ENCODE measurements around the gene S100A6.

The S100A6 gene

DNA sequence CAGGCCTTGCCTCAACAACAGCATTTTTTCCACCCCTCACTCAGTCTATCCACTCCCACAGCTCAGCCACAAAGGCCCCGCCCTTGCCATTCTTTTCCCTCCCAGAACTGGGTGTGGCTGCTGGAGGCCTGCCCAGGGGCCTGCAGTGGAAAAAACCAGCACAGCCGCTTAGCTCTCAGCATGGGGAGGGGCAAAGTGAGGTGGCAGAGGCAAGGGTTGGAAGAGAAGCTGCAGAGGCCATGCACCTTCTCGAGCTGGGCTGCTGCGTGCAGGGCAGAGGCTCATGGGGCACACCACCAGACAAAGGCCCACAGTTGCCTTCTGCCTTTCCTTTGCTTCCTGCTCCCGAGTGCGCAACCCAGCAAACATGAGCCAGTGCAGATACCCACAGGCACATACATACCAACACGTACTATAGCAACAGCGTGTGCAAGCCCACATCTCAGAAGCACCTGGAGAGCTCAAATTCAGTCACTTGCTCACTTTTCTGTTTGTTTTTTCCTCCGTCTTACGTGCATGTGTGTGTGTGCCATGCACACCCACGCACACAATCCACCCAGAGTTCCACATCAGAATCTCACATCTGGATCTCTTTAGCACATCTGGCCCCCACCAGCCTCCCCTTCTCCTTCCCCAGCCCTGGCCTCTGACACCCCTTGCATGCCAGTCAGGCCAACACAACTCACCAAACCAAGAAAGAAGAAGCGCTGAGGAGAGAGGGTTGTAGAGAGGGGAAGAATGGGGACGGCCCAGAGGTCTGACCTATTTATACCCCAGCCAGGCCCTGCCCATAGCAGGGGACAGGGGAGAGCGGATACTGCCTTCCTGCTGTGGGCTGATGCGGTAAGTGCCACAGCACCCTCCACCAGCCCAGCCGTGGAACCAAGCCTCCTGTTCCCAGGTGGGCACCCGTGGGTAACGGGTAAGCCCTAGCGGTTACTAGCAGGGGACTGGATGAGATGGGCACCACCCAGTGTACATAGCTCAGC lies 9.6 kb upstream of the S100A6 start, which contains the start of gene S100A4:
Gene S100A4 (minus strand): TSS at position 740 of the 989 bp plus-strand sequence. CDS start 1,012 bp downstream, outside the sequence.
- peak; percentile 84 to 87 for DNase-seq (ENCODE audit: low read depth in 2 of 2)

DNA sequence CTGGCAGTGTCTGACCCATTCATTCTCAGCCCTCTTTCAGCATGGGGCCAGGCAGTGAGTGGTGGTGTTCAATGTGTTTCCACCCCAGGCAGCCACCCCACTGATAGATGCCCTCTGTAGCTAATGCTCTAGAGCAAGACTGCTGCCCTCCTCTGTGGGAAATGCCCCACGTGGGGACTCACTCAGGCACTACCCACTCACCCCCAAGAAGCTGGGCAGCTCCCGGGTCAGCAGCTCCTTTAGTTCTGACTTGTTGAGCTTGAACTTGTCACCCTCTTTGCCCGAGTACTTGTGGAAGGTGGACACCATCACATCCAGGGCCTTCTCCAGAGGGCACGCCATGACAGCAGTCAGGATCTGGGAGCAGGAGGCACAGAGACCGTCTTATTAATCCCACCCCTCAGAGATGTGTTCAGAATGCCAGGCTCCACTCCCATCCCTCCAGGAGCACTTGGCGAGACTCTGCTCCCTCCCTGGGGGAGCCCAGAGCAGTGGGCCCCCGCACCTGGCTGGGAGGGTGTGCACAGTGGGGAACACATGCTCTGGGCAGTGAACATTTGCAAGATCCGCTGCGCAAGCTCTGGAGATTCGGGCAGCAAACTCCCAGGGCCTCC lies 8.8 kb upstream of the S100A6 start:
- no peak for DNase-seq (ENCODE audit: low read depth in 2 of 2)

- DNase-seq (ENCODE audit: low read depth in 2 of 2) = no peak
These were observed 7.9 kb upstream of the S100A6 start for GRCh38 chr1:153543736-153544135.

DNA sequence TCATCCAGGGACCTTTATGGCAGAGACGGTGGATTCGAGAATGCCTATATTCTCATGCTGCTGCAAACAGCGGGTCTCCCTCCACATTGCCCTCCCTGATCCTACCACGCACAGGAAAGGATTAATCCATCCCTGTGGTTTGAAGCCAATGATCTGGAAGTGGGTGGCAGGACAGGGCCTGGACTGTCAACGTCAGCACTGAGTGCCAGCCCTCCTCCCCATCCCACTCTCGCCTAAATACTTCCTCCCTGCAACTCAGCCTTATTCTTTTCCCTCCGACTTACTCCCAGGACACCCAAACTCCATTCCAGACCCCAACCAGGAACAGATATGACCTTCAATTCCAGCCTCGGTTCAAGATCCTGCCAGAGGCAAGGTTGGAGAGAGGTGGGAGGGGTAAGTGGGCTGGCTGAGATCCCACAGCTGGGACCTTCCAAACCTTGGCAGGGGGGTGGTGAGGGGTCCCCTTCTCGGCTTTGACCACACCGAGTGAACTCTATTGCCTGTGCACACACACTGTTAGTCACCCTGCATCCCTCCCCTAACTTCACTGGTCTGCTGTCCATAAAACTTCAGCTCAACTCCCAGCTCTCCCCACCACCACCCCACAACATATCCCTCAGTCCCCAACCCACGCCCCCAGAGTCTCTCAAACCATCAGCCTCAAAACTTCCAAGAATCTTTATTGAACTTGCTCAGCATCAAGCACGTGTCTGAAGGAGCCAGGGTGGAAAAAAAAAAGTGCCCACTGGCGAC lies 7.3 kb upstream of the S100A6 start:
- no peak for DNase-seq (ENCODE audit: low read depth in 2 of 2)

DNA sequence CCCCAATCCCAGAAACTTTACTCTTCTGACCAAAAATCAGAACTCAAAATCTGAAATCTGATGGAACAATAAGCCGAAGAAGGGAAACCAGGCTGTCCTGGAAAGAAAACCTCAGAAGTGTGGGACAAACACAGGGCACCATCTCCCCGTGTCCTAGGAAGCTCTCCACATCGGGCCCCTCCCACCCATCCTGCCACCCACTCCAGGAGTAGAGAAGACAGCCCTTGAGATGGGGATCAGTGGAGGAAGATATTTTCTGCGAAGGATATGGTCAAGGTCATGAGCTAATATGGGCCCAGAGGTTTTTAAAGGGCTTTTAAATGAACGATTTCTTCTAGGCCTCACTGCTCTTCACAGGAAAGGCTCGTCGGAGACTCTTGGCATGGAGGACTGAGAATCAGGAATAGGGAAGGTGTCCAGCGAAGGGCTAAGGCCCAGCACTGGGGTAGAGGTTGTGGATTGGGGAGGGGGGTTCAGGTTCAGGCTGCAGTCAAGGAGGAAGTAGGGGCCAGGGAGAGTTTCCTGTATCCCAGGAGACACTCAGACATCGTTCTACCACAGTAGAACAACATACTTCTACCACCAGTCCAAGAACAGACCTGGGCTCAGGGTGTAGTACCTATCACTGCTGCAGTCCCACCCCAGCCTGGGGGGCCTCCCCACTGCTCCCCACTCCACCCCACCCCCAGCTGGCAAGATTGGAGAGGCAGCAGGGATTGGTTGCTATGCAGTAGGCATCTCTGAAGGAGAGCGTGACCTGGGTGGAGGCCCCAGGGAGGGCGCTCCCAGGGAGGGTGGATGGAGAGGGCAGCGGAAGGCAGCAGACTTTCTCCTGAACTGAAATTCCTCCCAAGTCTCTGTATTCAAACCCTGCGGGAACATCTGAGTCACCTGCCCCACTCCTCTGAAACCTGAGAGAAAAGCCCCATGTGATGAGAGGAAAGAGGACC lies 6.1 kb upstream of the S100A6 start:
- DNase-seq (ENCODE audit: low read depth in 2 of 2) = no peak

DNA sequence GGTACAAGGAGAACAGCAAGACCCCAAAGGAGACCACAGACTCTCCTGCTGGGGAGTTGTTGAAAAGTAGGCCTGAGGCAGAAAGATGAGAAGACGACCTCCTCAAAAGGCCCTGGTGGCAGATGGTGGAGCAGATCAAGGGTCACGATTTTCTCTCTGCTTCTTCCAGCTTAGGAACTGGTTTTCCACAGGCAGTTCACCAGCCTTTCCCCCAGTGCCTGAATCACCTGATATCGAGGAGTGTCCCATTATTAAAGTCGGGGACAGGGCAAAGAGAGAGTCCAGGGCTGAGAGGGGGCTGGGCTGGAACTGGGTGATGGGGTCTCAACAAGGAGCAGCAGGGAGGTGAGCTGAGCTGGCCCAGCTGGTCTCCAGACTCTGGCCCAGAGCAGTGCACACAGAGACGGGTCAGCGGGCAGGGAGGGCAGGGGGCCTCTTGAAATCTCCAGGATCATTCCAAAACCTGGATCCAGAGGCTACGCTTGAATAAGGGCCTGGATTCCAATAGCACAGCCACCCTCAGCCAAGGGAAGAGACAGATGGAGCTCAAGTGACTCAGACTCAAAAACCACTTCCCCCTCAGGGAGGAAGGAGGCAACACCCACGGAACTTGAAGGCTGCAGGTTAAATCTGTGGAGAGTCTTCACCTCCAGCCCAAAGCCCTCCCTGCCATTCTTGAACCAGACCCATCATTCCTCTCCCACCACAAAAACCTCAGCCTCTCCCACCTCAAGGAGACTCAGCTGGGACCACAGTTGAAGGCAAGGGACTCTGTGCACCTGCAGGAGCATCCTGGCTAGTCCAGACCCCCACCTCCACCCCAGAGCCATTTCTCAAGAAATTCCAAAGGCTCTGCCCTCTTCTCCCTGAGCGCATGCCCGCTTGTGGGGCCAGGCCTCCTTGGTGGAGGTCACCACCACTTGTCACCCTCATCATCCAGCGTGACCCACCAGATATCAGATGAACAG lies 4.9 kb upstream of the S100A6 start, which contains the start of gene S100A5:
Gene S100A5 (minus strand): TSS at position 541 of the 968 bp plus-strand sequence. CDS start 743 bp downstream, outside the sequence.
- DNase-seq (ENCODE audit: low read depth in 2 of 2) = no peak

DNA sequence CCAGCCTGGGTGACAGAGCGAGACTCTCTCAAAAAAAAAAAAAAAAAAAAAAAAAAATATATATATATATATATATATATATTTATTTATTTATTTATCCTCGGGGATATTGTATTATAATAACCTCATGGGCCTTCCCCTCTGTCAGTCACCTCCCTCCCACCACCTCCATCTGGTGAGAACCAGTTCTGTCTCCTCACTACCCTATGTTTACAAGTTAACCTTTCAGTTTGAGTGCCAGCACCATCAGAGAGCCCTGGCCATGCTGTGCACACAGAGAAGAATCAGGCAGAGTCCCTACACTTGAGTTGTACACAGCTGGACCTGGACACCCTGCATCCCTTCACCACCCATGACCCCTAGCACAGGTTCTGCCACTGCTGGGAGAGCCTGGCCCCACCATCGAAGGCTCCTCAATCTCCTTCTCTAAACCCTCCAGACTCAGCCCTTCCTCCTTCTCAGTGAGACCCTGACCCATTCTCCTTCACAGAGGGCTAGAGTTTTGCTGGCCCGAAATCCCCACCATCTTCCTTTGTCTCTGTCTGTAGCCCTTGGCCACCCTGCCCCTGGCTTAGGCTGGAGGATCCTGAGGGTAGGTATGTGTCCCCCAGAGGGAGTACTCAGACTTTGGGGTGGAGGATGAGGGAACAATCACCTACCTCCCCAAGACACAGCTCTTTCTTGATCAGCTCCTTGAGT lies 3.8 kb upstream of the S100A6 start:
- no peak for DNase-seq (ENCODE audit: low read depth in 2 of 2)

DNA sequence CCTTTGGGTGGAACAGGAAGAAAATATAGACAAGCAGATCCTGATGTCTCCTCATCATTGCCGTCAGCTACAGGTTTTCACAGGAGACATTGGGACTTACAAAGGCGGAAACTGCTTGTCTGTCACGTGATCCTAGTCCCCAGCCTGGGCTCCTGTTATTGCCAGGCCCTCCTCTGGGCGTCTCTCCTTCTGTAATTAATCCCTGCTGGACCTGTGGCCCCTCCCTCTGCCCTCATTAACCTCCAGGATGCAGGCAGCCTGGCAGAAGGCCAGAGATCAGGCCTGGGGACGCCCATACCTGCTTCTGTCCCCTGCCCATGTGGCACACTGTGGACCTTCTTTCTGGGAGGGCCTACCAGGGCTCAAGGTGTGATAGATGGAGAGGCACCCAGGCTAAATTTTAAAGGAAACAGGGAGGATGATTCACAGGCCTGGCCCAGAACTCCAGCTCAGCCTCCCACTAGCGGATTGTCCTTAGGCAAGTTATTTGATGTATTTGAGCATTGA lies 2.6 kb upstream of the S100A6 start:
- no peak for DNase-seq (ENCODE audit: low read depth in 2 of 2)

GRCh38 chr1:153537376-153537730 lies 1.6 kb upstream of the S100A6 start:
- no peak for DNase-seq (ENCODE audit: low read depth in 2 of 2)

GRCh38 chr1:153536671-153537375 lies 1.0 kb upstream of the S100A6 start:
- no peak for DNase-seq (ENCODE audit: low read depth in 2 of 2)

DNA sequence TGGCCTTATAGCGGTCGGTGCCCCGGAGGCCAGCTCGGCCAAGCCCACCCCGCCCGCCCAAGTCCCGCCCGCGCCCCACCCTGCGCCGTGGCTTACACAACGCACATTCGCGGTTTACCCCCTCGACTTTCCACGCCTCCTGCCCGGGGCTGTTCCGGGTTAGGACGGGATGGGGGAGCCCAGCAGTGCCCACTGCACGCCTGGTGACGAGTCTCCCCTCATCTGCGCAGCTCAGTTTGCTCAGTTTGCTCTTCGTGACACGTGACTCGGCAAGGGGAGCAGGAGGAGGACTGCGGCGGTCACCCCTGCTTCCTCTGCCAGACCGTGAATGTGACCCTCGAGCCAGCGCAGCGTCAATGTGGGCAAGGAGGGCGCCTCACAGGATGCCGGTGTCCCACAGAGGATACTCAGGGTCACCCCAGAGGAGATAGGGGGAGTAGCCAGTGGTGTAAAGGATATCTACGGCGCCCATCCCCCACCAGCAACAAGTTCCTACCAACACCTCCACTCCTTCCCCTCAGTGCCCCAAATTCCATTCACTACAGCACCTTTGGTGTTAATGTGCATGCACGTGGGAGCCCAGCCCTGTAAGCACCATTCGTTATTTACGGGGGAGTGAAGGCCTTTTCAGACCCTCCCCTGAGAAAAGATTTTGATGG lies 350 bp upstream of the S100A6 start:
- DNase-seq (ENCODE audit: low read depth in 2 of 2) = peak in 1 of 2 experiments; percentile 50

- no peak for DNase-seq (ENCODE audit: low read depth in 2 of 2)
These were observed 908 bp downstream of the S100A6 start for GRCh38 chr1:153534925-153535241.

DNA sequence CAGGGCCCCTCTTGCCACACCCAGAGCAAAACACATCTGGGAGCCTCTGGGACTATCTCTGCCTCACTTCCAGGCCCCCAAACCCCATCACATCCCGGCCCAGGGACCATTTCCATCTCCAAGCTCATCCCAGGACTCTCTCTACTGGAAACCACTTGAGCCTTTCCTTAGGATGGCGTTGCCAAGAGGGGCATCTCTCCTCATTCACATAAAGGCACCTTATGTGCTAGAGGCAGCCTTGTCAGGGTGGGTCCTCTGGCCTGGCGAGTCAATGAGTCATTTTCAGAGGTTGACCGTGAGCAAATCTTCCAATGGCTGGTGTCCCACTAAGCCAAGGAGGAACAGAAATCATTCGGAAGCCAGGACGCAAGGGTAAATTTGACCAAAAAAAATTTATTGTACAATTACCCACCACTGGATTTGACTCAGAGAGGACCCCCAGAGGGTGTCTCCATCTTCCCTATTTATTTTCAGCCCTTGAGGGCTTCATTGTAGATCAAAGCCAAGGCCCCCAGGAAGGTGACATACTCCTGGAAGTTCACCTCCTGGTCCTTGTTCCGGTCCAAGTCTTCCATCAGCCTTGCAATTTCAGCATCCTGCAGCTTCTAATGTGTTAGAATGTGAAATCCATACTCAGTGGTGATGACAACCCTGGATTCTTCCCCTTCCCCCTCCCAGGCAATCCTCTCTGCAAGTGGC lies 1.4 kb downstream of the S100A6 start:
- no peak for DNase-seq (ENCODE audit: low read depth in 2 of 2)

- DNase-seq (ENCODE audit: low read depth in 2 of 2) = peak; percentile 76 to 78
These were observed 2.0 kb downstream of the S100A6 start for GRCh38 chr1:153533689-153534201.

DNA sequence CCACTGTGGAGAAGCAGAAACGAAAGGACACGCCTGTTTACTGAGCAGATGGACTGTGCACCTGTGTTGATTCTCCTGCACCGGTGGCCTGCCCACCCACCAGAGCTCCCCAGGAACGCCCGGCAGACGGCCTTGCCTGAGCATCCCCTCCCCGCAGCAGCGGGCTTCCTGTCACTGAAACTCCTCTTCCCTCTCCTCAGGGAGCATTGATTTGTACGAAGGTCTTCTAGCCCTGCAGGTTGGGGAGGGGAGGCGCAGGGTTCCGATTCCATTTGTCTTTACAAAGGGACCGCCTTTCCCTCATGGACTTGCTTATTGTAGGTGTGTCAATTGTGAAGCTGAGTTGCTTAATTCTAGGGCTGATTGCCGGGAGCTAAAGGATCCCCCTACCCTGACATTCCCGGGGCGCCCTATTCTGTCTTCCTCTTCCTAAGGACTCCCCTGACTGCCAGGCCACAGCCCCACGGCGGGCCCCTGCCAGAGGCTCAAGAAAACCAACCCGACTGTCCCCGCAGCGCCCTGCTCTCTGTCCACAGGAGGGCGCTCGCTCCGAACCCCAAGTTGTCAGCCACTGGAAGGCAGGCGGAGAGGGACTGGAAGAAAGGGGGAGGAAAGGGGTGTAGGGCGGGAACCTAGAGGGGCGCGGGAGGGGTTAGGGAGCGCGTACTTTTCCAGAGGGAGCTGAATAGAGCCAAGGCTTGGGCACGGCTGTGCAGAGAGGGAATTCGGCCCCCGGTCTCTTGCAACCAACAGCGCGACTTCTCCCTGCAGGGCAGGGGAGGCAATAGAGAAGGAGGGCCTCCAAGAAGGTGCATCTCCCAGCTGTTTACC lies 2.8 kb downstream of the S100A6 start:
- peak; percentile 70 to 71 for DNase-seq (ENCODE audit: low read depth in 2 of 2)

DNA sequence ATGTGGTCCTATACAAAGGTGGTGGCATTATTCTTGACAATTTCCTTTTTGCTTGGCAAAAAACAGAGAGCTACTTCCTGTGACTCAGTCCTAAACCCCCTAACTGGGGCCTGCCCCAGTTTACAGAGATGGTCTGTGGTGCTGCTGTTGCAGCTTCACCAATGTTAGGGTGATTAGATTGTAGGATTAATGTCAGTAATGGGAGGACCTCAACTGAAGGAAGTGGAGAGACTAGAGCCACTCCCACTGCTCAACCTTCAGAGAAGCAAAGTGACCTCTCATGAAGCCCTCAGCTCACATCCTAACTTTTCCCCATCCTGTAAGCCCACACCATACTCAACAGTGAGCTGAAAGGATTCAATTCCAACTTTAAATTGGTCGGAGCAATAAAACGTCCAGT lies 3.6 kb downstream of the S100A6 start:
- no peak for DNase-seq (ENCODE audit: low read depth in 2 of 2)
